ENCODE results near the gene GLTP. TPM values are rescaled to one million over a fixed set of nuclear protein-coding genes. Genes with fewer than 3 reads are reported as not detected.

GLTP gene
- total and polyA plus RNA-seq, 2 of the 13 experiments (the other 11 are each of a cell fraction or from before 2014, with no cell fraction given), result 10.7 to 12.9 TPM

GRCh38 chr12:109829667-109830066 is 50.7 kb downstream of the GLTP start (continued):
- no peak for TF ChIP-seq ZNF772 (CRISPR knock-in tag; IDR thresholded peaks at IDR 0.05)
- TF ChIP-seq SMARCC2 (IDR thresholded peaks at IDR 0.05), result no peak
- TF ChIP-seq PBX3 (CRISPR knock-in tag; IDR thresholded peaks at IDR 0.05; ENCODE audit: borderline replicate concordance), result no peak
- no peak for TF ChIP-seq AHR (CRISPR knock-in tag; IDR thresholded peaks at IDR 0.05)
- 0 out of 2 replicates have a peak, but pooled peaks have one; percentile 39 for TF ChIP-seq ZBTB26 (CRISPR knock-in tag; IDR thresholded peaks at IDR 0.05; ENCODE audit: borderline replicate concordance)
- TF ChIP-seq HMGXB3 (CRISPR knock-in tag; IDR thresholded peaks at IDR 0.05; ENCODE audit: borderline replicate concordance), result no peak
- TF ChIP-seq ZFP37 (CRISPR knock-in tag; IDR thresholded peaks at IDR 0.05; ENCODE audit: borderline replicate concordance), result no peak
